ENCODE data around the gene CUL2.

Gene CUL2

DNA sequence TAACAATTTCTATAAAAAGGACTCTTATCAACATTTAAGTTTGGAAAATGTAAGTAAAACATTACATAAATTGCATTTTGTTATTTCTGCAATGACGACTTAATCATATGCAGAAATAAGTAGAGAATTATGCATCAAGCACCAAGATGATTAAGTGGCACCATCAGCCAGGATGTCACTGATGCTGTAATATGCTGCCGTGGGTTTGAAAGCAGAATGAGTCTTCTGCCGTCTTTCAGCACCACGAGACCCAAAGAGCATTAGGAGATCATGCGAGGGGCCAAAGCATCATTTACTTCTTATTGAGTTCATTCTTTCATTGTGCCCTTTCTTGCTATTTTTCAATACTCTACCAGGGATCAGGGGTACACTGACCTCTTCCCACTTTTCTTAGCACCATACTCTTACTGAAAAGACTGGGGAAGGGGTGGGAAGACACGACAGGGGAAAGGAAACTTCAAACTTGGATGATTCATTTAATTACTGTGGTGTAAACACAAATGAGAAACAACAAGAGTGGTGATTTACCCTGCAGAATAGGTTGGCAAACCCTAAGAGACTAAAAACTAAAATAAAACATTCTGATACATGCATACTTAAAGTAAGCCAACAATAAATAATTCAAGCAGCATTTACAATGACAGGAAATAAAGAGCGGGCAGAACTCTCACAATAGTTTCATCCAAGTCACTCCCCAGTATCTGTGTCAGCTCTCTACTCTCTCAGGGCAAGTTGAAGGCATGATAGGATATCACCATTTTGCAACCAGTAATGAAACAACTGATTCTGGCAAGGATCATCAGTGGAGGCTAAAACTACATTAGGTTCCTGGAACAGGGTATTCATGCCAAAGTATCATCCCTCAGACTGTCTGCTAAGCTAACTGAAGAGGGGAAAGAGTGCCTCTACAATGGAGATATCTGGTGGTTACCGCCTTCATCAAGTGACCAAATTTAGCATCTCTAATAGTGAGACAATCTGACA is 70.8 kb downstream of the CUL2 start:
- no peak overlapping the region for H3K27ac ChIP-seq (ENCODE audit: low read depth, low read length)
- no peaks in the 10 kb centered on the region for H3K9me3 ChIP-seq (ENCODE audit: insufficient read depth, low read depth, low read length)
- H3K4me1 ChIP-seq (ENCODE audit: insufficient read depth, low read length), result no peaks in the 10 kb centered on the region
- H3K9ac ChIP-seq (ENCODE audit: low read depth, low read length), result no peak overlapping the region
- H3K4me3 ChIP-seq (ENCODE audit: low read length), result no peak overlapping the region
- no peaks in the 10 kb centered on the region for H3K27me3 ChIP-seq (ENCODE audit: insufficient read depth, low read length)
- WGBS, result 91% methylated on average over 8 of the region's 8 CpGs
- H3K36me3 ChIP-seq (ENCODE audit: insufficient read depth, low read length), result peaks cover 46% of the 10 kb centered on the region

DNA sequence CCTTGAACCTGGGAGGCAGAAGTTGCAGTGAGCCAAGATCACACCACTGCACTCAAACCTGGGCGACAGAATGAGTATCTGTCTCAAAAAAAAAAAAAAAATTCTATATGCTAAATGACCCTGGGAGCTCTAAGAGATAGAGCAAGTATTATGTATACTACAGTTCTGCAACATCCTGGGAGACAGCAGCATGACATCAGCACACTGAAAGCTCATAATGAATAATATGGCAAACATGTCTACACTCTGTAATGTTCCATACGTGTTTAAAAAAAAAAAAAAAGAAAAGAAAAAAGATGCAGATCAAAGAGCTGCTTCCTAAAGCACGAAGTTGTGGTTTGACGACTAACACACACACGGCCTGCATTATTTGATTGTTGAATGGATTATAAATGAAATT is 72.5 kb downstream of the CUL2 start:
- no peaks in the 10 kb centered on the region for H3K9me3 ChIP-seq (ENCODE audit: insufficient read depth, low read depth, low read length)
- peaks cover 34% of the 10 kb centered on the region for H3K36me3 ChIP-seq (ENCODE audit: insufficient read depth, low read length)
- H3K4me1 ChIP-seq (ENCODE audit: insufficient read depth, low read length), result peaks cover 10% of the 10 kb centered on the region
- H3K27ac ChIP-seq (ENCODE audit: low read depth, low read length), result no peak overlapping the region
- H3K9ac ChIP-seq (ENCODE audit: low read depth, low read length), result no peak overlapping the region
- 97% methylated on average over 5 of the region's 5 CpGs for WGBS
- H3K4me3 ChIP-seq (ENCODE audit: low read length), result no peak overlapping the region
- no peaks in the 10 kb centered on the region for H3K27me3 ChIP-seq (ENCODE audit: insufficient read depth, low read length)

DNA sequence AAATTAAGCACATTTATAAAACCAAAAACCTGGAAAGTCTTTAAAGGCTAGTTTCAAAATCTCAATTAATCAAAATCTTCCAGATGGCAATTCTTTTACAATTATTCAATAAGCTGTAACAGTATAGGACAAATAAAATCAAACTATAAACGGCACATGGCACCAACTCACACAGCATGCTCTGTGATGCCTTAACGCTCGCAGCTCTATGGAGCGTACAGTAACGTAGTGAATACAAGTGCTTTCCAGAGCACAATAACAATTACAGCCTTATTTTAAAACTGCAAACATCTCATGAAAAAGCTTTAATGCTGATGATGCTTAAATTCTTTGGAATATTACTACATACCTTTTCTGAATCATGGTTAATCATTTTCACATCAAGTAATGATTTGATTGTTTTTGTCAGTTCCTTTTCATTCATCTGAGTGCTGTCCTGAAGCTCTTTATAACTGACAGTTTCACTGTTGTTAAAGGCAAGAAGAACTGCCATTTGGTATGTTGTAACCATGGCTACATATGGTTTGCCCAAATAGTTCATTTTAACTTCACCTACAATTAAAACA is 74.2 kb downstream of the CUL2 start:
- H3K4me1 ChIP-seq (ENCODE audit: insufficient read depth, low read length), result peaks cover 19% of the 10 kb centered on the region
- H3K36me3 ChIP-seq (ENCODE audit: insufficient read depth, low read length), result peaks cover 34% of the 10 kb centered on the region
- no peak overlapping the region for H3K9ac ChIP-seq (ENCODE audit: low read depth, low read length)
- no peak overlapping the region for H3K27ac ChIP-seq (ENCODE audit: low read depth, low read length)
- 98% methylated on average over 5 of the region's 5 CpGs for WGBS
- no peaks in the 10 kb centered on the region for H3K9me3 ChIP-seq (ENCODE audit: insufficient read depth, low read depth, low read length)
- H3K27me3 ChIP-seq (ENCODE audit: insufficient read depth, low read length), result no peaks in the 10 kb centered on the region
- no peak overlapping the region for H3K4me3 ChIP-seq (ENCODE audit: low read length)

DNA sequence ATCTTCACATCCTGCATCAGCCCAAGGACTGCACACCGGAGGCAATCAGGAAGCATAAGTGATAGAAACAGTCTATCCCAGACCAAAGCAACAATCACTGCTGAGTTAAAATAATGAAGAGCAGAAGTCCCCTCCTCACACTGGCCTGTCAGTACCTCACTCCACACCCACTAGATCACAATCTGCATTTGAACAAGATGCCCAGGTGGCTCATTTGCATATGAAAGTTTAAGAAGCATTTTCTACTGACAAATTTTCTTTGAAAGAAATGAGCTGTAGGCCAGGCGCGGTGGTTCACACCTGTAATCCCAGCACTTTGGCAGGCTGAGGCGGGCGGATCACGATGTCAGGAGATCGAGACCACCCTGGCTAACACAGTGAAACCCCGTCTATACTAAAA is 77.4 kb downstream of the CUL2 start:
- Histone ChIP-seq H3K27ac (ENCODE audit: low read depth, low read length) (no peak overlapping the region), H3K9ac (ENCODE audit: low read depth, low read length) (no peak overlapping the region), H3K36me3 (ENCODE audit: insufficient read depth, low read length) (peaks cover 46% of the 10 kb centered on the region), H3K27me3 (ENCODE audit: insufficient read depth, low read length) (no peaks in the 10 kb centered on the region), H3K4me1 (ENCODE audit: insufficient read depth, low read length) (peaks cover 24% of the 10 kb centered on the region), H3K4me3 (ENCODE audit: low read length) (no peak overlapping the region), H3K9me3 (ENCODE audit: insufficient read depth, low read depth, low read length) (no peaks in the 10 kb centered on the region)
- WGBS, result 31% methylated on average over 8 of the region's 8 CpGs

DNA sequence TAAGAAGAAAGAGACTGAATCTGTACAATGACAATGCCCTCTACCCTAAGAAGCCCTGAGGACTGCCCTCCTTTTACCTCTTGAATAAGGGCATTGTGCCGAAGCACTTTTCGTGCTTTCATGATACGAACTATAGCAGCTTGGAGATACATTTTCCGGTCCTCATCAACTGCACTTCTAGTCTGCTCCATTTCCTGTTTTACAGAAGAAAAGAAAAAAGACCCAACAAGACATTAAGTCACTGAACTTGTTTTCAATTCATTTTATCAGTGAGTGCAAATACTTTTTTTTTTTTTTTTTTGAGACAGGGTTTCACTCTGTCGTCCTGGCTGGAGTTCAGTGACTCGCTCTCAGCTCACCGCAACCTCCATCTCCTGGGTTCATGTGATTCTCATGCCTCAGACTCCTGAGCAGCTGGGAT is 78.4 kb downstream of the CUL2 start:
- Histone ChIP-seq H3K36me3 (ENCODE audit: insufficient read depth, low read length) (peaks cover 44% of the 10 kb centered on the region), H3K4me3 (ENCODE audit: low read length) (no peak overlapping the region), H3K4me1 (ENCODE audit: insufficient read depth, low read length) (peaks cover 24% of the 10 kb centered on the region), H3K9me3 (ENCODE audit: insufficient read depth, low read depth, low read length) (no peaks in the 10 kb centered on the region), H3K27me3 (ENCODE audit: insufficient read depth, low read length) (no peaks in the 10 kb centered on the region), H3K9ac (ENCODE audit: low read depth, low read length) (no peak overlapping the region), H3K27ac (ENCODE audit: low read depth, low read length) (no peak overlapping the region)
- 93% methylated on average over 7 of the region's 7 CpGs for WGBS

DNA sequence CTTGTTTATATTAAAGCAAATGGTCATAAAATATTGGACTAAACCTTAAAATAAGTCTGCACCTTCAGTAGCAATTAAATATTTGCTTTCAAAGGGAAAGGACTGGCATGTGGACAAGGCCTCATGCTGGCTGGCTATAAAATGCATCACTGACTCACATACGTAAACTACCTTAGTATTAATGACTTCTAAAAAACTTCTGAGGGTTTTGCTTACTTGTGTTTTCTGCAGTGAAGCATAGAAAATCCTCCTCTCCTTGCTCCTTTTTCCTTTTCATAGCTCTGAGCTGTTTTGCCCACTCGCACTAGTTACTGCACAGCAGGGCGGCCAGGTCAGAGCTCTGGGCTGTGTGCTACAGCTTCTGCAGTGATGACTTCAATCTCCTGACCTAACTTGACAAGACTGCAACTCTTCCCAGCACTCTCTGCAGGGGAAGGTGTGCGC is 82.3 kb downstream of the CUL2 start:
- H3K27ac ChIP-seq (ENCODE audit: low read depth, low read length), result no peak overlapping the region
- peaks cover 19% of the 10 kb centered on the region for H3K4me1 ChIP-seq (ENCODE audit: insufficient read depth, low read length)
- WGBS, result 84% methylated on average over 4 of the region's 4 CpGs

DNA sequence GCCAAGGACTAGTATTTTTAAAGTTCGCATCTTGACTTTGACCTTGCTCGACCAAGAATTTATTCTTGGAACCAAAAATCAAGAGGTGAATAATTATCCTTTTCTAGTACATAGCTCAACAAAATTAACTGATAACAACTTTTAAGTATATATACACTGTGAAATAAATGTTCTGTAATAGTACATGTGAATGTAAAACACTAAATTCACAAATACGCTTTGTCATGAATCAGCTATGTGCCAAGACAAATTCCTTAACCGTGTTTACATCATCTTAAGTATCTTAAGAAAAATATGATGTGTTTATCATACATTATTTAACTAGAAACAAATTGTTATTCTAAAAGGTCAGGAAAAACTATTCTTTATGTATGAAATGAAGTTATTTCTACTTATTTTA is 83.3 kb downstream of the CUL2 start:
- H3K4me1 ChIP-seq (ENCODE audit: insufficient read depth, low read length), result peaks cover 9% of the 10 kb centered on the region
- no peaks in the 10 kb centered on the region for H3K27me3 ChIP-seq (ENCODE audit: insufficient read depth, low read length)
- H3K36me3 ChIP-seq (ENCODE audit: insufficient read depth, low read length), result peaks cover 24% of the 10 kb centered on the region
- no peak overlapping the region for H3K9ac ChIP-seq (ENCODE audit: low read depth, low read length)
- 95% methylated on average over 2 of the region's 4 CpGs for WGBS
- no peak overlapping the region for H3K4me3 ChIP-seq (ENCODE audit: low read length)
- H3K9me3 ChIP-seq (ENCODE audit: insufficient read depth, low read depth, low read length), result no peaks in the 10 kb centered on the region
- no peak overlapping the region for H3K27ac ChIP-seq (ENCODE audit: low read depth, low read length)

More for the DNA sequence above, 82.3 kb downstream of the CUL2 start:
- Histone ChIP-seq H3K9ac (ENCODE audit: low read depth, low read length) (no peak overlapping the region), H3K4me3 (ENCODE audit: low read length) (no peak overlapping the region), H3K36me3 (ENCODE audit: insufficient read depth, low read length) (peaks cover 27% of the 10 kb centered on the region), H3K9me3 (ENCODE audit: insufficient read depth, low read depth, low read length) (no peaks in the 10 kb centered on the region), H3K27me3 (ENCODE audit: insufficient read depth, low read length) (no peaks in the 10 kb centered on the region)

DNA sequence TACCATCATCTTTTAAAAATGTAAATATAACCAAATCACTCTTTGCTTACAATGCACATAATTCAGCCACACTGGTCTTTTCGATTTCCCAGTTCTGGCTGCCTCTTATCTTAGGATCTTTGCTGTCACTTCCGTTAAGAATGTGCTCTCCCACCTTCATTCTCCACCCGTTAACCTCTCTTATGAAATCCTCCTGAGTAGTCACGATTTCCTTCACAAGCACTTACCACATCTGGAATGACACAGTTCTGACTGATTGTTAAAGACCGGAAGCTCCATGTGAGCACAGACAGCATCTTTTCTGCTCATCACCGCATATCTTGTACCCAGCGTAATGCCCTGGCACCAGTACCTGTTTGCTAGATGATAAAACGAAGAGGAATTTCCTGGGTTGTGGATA is 84.3 kb downstream of the CUL2 start:
- 95% methylated on average over 8 of the region's 8 CpGs for WGBS
- Histone ChIP-seq H3K4me3 (ENCODE audit: low read length) (no peak overlapping the region), H3K27ac (ENCODE audit: low read depth, low read length) (no peak overlapping the region), H3K9me3 (ENCODE audit: insufficient read depth, low read depth, low read length) (no peaks in the 10 kb centered on the region), H3K4me1 (ENCODE audit: insufficient read depth, low read length) (peaks cover 8% of the 10 kb centered on the region; the same call in 1 of the 2 replicates), H3K27me3 (ENCODE audit: insufficient read depth, low read length) (no peaks in the 10 kb centered on the region), H3K9ac (ENCODE audit: low read depth, low read length) (no peak overlapping the region), H3K36me3 (ENCODE audit: insufficient read depth, low read length) (peaks cover 18% of the 10 kb centered on the region)

DNA sequence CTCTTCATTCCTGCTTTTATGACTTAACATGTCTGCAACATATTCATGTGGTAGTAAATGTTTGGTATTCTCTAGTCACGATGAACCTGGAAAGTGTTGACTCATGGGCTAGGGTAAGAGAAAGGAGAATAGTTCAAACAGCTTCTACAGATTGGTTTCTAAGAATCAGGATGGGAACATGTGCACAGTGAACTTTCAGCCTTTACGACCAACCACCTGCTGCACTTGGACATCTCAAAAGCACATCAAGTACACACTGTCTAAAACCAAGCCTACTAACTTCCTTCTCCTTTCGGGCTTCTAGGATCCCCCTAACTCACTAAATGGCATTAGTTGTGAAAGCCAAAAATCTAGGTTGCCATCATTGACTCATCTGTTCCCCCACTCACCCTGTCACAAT is 85.5 kb downstream of the CUL2 start:
- H3K36me3 ChIP-seq (ENCODE audit: insufficient read depth, low read length), result peaks cover 6% of the 10 kb centered on the region; the same call in 1 of the 2 replicates
- no peak overlapping the region for H3K4me3 ChIP-seq (ENCODE audit: low read length)
- H3K9ac ChIP-seq (ENCODE audit: low read depth, low read length), result no peak overlapping the region
- H3K4me1 ChIP-seq (ENCODE audit: insufficient read depth, low read length), result peaks cover 8% of the 10 kb centered on the region; the same call in 1 of the 2 replicates
- H3K27me3 ChIP-seq (ENCODE audit: insufficient read depth, low read length), result no peaks in the 10 kb centered on the region
- no peaks in the 10 kb centered on the region for H3K9me3 ChIP-seq (ENCODE audit: insufficient read depth, low read depth, low read length)
- WGBS, result 93% methylated on average over 3 of the region's 3 CpGs
- no peak overlapping the region for H3K27ac ChIP-seq (ENCODE audit: low read depth, low read length)

DNA sequence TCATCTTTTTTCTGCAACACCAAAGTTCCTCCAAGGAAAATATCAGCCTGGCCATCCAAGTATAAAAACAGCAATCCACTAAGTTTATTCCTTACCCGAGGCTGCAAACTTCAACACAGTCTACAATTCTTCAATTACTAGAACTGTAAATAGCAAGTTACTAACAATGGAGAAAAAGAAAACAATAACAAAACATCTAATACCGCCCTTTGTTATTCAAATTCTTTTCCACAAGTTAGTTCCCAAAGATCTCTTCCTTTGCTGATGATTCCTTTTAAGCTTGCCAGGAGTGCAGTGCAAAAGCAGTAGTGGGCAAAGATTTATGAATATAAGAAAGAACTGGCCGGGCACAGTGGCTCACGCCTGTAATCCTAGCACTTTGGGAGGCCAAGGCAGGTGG is 86.2 kb downstream of the CUL2 start:
- Histone ChIP-seq H3K27me3 (ENCODE audit: insufficient read depth, low read length) (no peaks in the 10 kb centered on the region), H3K9me3 (ENCODE audit: insufficient read depth, low read depth, low read length) (no peaks in the 10 kb centered on the region), H3K27ac (ENCODE audit: low read depth, low read length) (no peak overlapping the region), H3K9ac (ENCODE audit: low read depth, low read length) (no peak overlapping the region), H3K4me3 (ENCODE audit: low read length) (no peak overlapping the region), H3K36me3 (ENCODE audit: insufficient read depth, low read length) (no peaks in the 10 kb centered on the region), H3K4me1 (ENCODE audit: insufficient read depth, low read length) (peaks cover 8% of the 10 kb centered on the region; the same call in 1 of the 2 replicates)
- WGBS, result 78% methylated on average over 4 of the region's 4 CpGs

DNA sequence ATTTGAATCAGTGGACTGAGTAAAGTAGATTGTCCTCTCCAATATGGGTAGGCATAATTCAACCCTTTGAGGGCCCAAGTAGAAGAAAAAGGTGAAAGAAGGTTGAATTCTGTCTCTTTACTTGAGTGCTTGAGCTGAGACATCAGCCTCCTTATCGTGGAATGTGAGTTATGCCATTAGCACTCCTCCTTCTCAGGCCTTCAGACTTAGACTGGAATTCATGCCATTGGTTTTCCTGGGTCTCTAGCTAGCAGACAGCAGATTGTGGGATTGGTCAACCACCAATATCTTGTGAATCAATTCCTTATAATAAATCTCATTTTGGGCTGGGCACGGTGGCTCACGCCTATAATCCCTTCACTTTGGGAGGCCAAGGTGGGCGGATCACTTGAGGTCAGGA is 89.2 kb downstream of the CUL2 start:
- 92% methylated on average over 4 of the region's 4 CpGs for WGBS
- Histone ChIP-seq H3K4me3 (ENCODE audit: low read length) (no peak overlapping the region), H3K36me3 (ENCODE audit: insufficient read depth, low read length) (no peaks in the 10 kb centered on the region), H3K4me1 (ENCODE audit: insufficient read depth, low read length) (peaks cover 7% of the 10 kb centered on the region; the same call in 1 of the 2 replicates), H3K9me3 (ENCODE audit: insufficient read depth, low read depth, low read length) (no peaks in the 10 kb centered on the region), H3K27me3 (ENCODE audit: insufficient read depth, low read length) (no peaks in the 10 kb centered on the region), H3K9ac (ENCODE audit: low read depth, low read length) (no peak overlapping the region), H3K27ac (ENCODE audit: low read depth, low read length) (no peak overlapping the region)
